ENCODE data around the gene GNB3.

GRCh38 chr12:6863033-6863432, 22.3 kb downstream of the GNB3 start:
- TF ChIP-seq, protein P1, sequence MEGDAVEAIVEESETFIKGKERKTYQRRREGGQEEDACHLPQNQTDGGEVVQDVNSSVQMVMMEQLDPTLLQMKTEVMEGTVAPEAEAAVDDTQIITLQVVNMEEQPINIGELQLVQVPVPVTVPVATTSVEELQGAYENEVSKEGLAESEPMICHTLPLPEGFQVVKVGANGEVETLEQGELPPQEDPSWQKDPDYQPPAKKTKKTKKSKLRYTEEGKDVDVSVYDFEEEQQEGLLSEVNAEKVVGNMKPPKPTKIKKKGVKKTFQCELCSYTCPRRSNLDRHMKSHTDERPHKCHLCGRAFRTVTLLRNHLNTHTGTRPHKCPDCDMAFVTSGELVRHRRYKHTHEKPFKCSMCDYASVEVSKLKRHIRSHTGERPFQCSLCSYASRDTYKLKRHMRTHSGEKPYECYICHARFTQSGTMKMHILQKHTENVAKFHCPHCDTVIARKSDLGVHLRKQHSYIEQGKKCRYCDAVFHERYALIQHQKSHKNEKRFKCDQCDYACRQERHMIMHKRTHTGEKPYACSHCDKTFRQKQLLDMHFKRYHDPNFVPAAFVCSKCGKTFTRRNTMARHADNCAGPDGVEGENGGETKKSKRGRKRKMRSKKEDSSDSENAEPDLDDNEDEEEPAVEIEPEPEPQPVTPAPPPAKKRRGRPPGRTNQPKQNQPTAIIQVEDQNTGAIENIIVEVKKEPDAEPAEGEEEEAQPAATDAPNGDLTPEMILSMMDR (IDR thresholded peaks at IDR 0.05; ENCODE audit: low read depth, low read length): no peak
- no peak for TF ChIP-seq POLR2A (IDR thresholded peaks at IDR 0.05; ENCODE audit: extremely low read depth, insufficient read length)
